Endodermal cell (in vitro differentiated cells): ENCODE data around the gene RWDD2A. TPM values are rescaled to one million over a fixed set of nuclear protein-coding genes. Genes with fewer than 3 reads are reported as not detected.
A peak's percentile ranks its signal among the peaks of the same experiment; 100 is the strongest.

ENCODE experiments used
- DNase-seq: peaks from one replicate; pipeline ENCODE4 v3.0.0-alpha.2; 2017
- H3K27ac ChIP-seq: 2 replicates; pipeline ENCODE4 v1.5.1; 2013; ENCODE audit warnings: mild to moderate bottlenecking, low read depth, low read length, moderate library complexity
- H3K27me3 ChIP-seq: 2 replicates; pipeline ENCODE4 v1.6.1; 2013; ENCODE audit warnings: mild to moderate bottlenecking, low read length, moderate library complexity; ENCODE audit not compliant: insufficient read depth, control insufficient read depth, poor library complexity, severe bottlenecking
- H3K36me3 ChIP-seq: 2 replicates; pipeline ENCODE4 v1.7.0; 2013; ENCODE audit warnings: mild to moderate bottlenecking, low read length, moderate library complexity; ENCODE audit not compliant: control insufficient read depth, insufficient read depth
- H3K4me1 ChIP-seq: one replicate; pipeline ENCODE4 v1.7.0; 2013; ENCODE audit warnings: low read length; ENCODE audit not compliant: control insufficient read depth, insufficient read depth
- H3K4me3 ChIP-seq: 2 replicates; pipeline ENCODE4 v1.5.1; 2013; ENCODE audit warnings: mild to moderate bottlenecking, low read length, moderate library complexity
- H3K9ac ChIP-seq: 2 replicates; pipeline ENCODE4 v1.6.1; 2013; ENCODE audit warnings: mild to moderate bottlenecking, low read length, moderate library complexity; ENCODE audit not compliant: poor library complexity, severe bottlenecking; ENCODE audit errors: extremely low read depth
- H3K9me3 ChIP-seq: 2 replicates; pipeline ENCODE4 v1.6.1; 2013; ENCODE audit warnings: mild to moderate bottlenecking, low read length, moderate library complexity; ENCODE audit not compliant: control insufficient read depth
- H3K27ac Mint-ChIP-seq: 2 replicates; pipeline ENCODE4 v1.8.0; 2020; ENCODE audit warnings: mixed read lengths
- H3K27me3 Mint-ChIP-seq: 2 replicates; pipeline ENCODE4 v1.8.0; 2021; ENCODE audit warnings: mild to moderate bottlenecking, mixed read lengths; ENCODE audit not compliant: insufficient read depth
- H3K36me3 Mint-ChIP-seq: 2 replicates; pipeline ENCODE4 v1.8.0; 2020; ENCODE audit warnings: low read depth, mixed read lengths
- H3K4me1 Mint-ChIP-seq: 2 replicates; pipeline ENCODE4 v1.8.0; 2020; ENCODE audit warnings: mixed read lengths
- H3K4me3 Mint-ChIP-seq: 2 replicates; pipeline ENCODE4 v1.8.0; 2020; ENCODE audit warnings: mild to moderate bottlenecking, moderate library complexity, mixed read lengths
- H3K9me3 Mint-ChIP-seq: 2 replicates; pipeline ENCODE4 v1.8.0; 2020; ENCODE audit warnings: mild to moderate bottlenecking, mixed read lengths
- WGBS, 2 experiments: methylation state at CpG; one replicate each; pipeline versions ENCODE4 v1.1.5 to v1.1.7; 2013; ENCODE audit warnings: missing lambda C conversion rate in 2 of 2, mixed read lengths in 1 of 2; ENCODE audit not compliant: insufficient coverage in 1 of 2, insufficient read length in 1 of 2; 5-methylcytosine and 5-hydroxymethylcytosine counted together
- total RNA-seq, 2 donors: library from RNA; stranded (reverse); fragmentation: NEBNext Ultra II Directional in 1 of 2; extraction: Animal tissue kit (Norgen Biotek cat#: 25700) in 1 of 2; gene quantifications; 2 replicates in 1 of 2; 3 replicates in 1 of 2; pipeline ENCODE4 v1.2.1, GENCODE V29; 2021
- TF ChIP-seq, protein P1 (sequence below): fragments of 200-600 bp; sonication (generic); conservative IDR thresholded peaks from 2 replicates; pipeline ENCODE4 v1.5.0; 2021; ENCODE audit warnings: antibody characterized with exemption, mild to moderate bottlenecking

Gene RWDD2A
- total RNA-seq, 2 donors from 2014 or later, result 6.0 to 8.1 TPM

DNA sequence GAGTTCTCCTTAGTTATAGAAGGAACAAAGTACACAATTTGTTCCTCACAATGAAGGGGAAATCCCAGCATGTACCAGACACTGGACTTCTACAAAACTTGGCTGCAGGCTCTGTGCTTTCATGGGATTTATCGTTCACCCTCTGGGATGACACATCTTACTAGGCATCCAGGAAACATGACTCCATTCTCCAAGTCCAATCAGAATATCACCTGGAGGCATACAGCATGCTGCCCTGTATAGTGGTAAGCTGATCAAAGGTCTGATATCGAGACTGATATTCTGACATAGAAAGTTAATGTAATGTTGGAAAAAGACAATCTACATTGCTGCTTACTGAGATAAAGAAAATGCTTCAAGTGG lies 6.7 kb downstream of the RWDD2A start:
- no peaks in the 10 kb centered on the region for H3K27me3 ChIP-seq
- H3K9me3 Mint-ChIP-seq, result peaks cover 1% of the 10 kb centered on the region
- TF ChIP-seq, protein P1, sequence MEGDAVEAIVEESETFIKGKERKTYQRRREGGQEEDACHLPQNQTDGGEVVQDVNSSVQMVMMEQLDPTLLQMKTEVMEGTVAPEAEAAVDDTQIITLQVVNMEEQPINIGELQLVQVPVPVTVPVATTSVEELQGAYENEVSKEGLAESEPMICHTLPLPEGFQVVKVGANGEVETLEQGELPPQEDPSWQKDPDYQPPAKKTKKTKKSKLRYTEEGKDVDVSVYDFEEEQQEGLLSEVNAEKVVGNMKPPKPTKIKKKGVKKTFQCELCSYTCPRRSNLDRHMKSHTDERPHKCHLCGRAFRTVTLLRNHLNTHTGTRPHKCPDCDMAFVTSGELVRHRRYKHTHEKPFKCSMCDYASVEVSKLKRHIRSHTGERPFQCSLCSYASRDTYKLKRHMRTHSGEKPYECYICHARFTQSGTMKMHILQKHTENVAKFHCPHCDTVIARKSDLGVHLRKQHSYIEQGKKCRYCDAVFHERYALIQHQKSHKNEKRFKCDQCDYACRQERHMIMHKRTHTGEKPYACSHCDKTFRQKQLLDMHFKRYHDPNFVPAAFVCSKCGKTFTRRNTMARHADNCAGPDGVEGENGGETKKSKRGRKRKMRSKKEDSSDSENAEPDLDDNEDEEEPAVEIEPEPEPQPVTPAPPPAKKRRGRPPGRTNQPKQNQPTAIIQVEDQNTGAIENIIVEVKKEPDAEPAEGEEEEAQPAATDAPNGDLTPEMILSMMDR, result no peak
- no peak overlapping the region for H3K27ac ChIP-seq
- H3K4me1 ChIP-seq, result no peaks in the 10 kb centered on the region
- 93 to 100% methylated on average over 1 to 2 of the region's 2 CpGs for WGBS, 2 experiments
- no peak overlapping the region for H3K4me3 ChIP-seq
- H3K9ac ChIP-seq, result no peak overlapping the region
- peaks cover 6% of the 10 kb centered on the region for H3K9me3 ChIP-seq
- peaks cover 22% of the 10 kb centered on the region for H3K36me3 Mint-ChIP-seq
- H3K27me3 Mint-ChIP-seq, result no peaks in the 10 kb centered on the region
- H3K36me3 ChIP-seq, result peaks cover 29% of the 10 kb centered on the region
- no peak for DNase-seq
- H3K4me3 Mint-ChIP-seq, result no peak overlapping the region
- H3K4me1 Mint-ChIP-seq, result peaks cover 2% of the 10 kb centered on the region
- H3K27ac Mint-ChIP-seq, result no peak overlapping the region

DNA sequence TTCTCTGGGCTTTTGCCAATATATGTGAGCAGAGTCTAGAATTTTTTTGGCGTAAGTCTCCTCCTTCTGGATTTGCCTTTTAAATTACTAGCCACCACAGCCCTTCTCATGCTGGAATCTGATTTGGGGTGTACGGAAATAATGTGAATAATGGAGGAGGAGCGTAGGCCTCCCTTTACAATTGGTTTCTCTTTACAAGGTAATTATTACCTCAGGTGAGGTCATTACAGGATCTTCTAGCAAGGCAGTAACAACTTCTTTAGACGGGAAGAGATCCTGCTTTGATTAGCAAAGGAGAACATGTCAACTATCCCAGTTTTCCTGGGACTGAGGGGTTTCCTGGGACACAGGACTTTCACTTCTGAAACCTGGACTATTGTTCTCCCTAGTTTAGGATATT lies 8.9 kb downstream of the RWDD2A start:
- no peak for DNase-seq
- Mint-ChIP-seq H3K9me3 (peaks cover 1% of the 10 kb centered on the region), H3K4me1 (peaks cover 2% of the 10 kb centered on the region), H3K27me3 (no peaks in the 10 kb centered on the region), H3K36me3 (peaks cover 10% of the 10 kb centered on the region), H3K27ac (no peak overlapping the region), H3K4me3 (no peak overlapping the region)
- no peaks in the 10 kb centered on the region for H3K27me3 ChIP-seq
- H3K4me1 ChIP-seq, result no peaks in the 10 kb centered on the region
- 83 to 100% methylated on average over 1 to 4 of the region's 4 CpGs for WGBS, 2 experiments
- H3K27ac ChIP-seq, result no peak overlapping the region
- no peaks in the 10 kb centered on the region for H3K9me3 ChIP-seq
- TF ChIP-seq, protein P1, result no peak
- no peak overlapping the region for H3K4me3 ChIP-seq
- H3K9ac ChIP-seq, result no peak overlapping the region
- peaks cover 8% of the 10 kb centered on the region for H3K36me3 ChIP-seq

GRCh38 chr6:83215131-83216047 lies 22.2 kb downstream of the RWDD2A start:
- Mint-ChIP-seq H3K36me3 (no peaks in the 10 kb centered on the region), H3K27ac (peak overlapping the region; percentile 11), H3K27me3 (no peaks in the 10 kb centered on the region), H3K4me3 (no peak overlapping the region), H3K9me3 (no peaks in the 10 kb centered on the region), H3K4me1 (peaks cover 6% of the 10 kb centered on the region)
- TF ChIP-seq, protein P1, result peak; percentile 83
- 59 to 61% methylated on average over 6 to 7 of the region's 7 CpGs for WGBS, 2 experiments
- Histone ChIP-seq H3K9ac (no peak overlapping the region), H3K9me3 (no peaks in the 10 kb centered on the region), H3K36me3 (no peaks in the 10 kb centered on the region), H3K27me3 (no peaks in the 10 kb centered on the region), H3K27ac (no peak overlapping the region), H3K4me3 (no peak overlapping the region), H3K4me1 (no peaks in the 10 kb centered on the region)
- DNase-seq, result peak; percentile 69
